ENCODE measurements around the gene RTL10. TPM values are rescaled to one million over a fixed set of nuclear protein-coding genes. Genes with fewer than 3 reads are reported as not detected.
A peak's percentile ranks its signal among the peaks of the same experiment; 100 is the strongest.

The RTL10 gene
- total and polyA plus RNA-seq, 8 donors = 18.4 to 34.7 (median 28.0) TPM

DNA sequence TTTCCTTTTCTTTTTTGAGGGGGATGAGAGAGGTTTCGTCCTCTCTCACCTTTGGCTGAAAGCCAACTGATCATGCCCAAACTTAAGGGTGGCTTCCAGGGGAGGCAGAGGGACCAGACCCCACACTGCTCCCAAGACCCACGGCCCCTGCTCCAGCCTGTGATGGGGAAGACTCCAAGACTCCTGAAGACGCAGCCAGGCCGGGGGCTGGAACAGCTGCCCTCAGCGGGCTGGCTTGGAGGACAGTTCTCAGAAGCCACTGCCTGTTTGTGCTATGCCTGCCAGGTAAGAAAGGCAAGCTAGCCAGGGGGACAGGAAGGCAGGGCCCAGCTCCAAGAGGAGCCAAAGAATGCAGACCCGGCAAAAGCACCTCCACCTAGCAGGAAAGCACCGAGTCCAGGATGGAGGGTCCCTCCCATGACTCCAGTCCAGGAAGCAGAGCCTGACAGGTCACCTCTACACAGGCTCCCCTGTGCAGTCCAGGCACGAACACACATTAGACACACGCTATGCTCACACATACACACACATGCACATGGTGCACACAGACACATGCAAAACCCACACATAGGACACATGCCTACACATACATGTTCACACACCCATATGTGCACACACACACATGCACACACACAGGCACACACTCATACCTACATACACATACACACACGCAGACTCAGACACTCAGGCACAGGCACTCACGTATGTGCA, 31.3 kb downstream of the RTL10 start:
- DNase-seq (peak in 1 of 4 donors; percentile 26), ATAC-seq (peak; percentile 10)
- Histone ChIP-seq H3K4me1 (peaks cover 0 to 8% of the 10 kb centered on the region in 2 donors), H3K9me3 (no peaks in the 10 kb centered on the region), H3K4me3 (no peak overlapping the region), H3K27ac (no peak overlapping the region), H3K36me3 (no peaks in the 10 kb centered on the region), H3K27me3 (no peaks in the 10 kb centered on the region)
- intact Hi-C loops (cut with DNase I) = no loop called here
- TF ChIP-seq, protein P1, sequence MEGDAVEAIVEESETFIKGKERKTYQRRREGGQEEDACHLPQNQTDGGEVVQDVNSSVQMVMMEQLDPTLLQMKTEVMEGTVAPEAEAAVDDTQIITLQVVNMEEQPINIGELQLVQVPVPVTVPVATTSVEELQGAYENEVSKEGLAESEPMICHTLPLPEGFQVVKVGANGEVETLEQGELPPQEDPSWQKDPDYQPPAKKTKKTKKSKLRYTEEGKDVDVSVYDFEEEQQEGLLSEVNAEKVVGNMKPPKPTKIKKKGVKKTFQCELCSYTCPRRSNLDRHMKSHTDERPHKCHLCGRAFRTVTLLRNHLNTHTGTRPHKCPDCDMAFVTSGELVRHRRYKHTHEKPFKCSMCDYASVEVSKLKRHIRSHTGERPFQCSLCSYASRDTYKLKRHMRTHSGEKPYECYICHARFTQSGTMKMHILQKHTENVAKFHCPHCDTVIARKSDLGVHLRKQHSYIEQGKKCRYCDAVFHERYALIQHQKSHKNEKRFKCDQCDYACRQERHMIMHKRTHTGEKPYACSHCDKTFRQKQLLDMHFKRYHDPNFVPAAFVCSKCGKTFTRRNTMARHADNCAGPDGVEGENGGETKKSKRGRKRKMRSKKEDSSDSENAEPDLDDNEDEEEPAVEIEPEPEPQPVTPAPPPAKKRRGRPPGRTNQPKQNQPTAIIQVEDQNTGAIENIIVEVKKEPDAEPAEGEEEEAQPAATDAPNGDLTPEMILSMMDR (IDR thresholded peaks at IDR 0.05) = no peak

DNA sequence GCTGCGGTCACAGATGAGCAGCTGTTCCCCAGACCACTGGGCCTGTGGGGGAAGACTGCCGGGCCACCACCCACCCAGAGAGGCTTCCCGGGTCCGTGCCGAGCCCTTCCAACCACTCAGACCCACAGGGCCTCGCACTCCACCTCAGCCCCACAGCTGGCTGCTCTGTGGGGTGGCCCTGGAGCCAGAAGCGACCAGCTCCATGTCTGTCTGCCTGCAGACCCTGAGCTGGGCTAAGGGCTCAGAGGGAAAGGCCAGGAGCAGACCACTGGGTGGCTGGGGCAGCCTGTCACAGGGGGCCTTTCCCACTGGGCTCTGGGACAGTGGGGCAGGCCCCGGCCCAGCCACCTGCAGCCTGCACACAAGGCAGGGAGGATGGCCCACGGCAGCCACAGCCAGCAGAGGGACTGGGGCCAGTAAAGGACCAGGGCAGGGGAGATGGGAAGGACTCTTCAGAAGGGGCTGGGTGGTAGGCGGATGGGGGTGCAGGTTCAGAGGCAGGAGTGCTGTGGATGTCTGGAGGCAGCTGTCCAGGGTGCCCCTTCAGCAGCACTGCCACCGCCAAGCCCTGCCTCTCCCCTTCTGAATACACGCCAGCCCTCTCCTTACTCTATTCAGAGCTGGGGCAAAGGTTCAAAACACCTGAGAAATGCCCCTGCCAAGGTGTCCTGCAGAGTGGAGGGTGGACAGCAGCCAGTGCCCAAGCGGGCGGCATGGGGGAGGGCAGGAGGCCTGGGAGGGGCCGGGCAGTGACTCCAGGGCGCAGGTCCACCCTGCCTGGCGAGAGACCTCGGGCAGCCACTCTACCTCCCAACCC, 32.2 kb downstream of the RTL10 start:
- Histone ChIP-seq H3K4me3 (no peak overlapping the region), H3K36me3 (no peaks in the 10 kb centered on the region), H3K27me3 (no peaks in the 10 kb centered on the region), H3K9me3 (no peaks in the 10 kb centered on the region), H3K27ac (no peak overlapping the region), H3K4me1 (peaks cover 0 to 8% of the 10 kb centered on the region in 2 donors)
- DNase-seq = peak in 1 of 4 donors; percentile 52
- intact Hi-C loops (cut with DNase I) = no loop called here
- ATAC-seq = peak; percentile 74
- TF ChIP-seq, protein P1 (IDR thresholded peaks at IDR 0.05) = no peak

DNA sequence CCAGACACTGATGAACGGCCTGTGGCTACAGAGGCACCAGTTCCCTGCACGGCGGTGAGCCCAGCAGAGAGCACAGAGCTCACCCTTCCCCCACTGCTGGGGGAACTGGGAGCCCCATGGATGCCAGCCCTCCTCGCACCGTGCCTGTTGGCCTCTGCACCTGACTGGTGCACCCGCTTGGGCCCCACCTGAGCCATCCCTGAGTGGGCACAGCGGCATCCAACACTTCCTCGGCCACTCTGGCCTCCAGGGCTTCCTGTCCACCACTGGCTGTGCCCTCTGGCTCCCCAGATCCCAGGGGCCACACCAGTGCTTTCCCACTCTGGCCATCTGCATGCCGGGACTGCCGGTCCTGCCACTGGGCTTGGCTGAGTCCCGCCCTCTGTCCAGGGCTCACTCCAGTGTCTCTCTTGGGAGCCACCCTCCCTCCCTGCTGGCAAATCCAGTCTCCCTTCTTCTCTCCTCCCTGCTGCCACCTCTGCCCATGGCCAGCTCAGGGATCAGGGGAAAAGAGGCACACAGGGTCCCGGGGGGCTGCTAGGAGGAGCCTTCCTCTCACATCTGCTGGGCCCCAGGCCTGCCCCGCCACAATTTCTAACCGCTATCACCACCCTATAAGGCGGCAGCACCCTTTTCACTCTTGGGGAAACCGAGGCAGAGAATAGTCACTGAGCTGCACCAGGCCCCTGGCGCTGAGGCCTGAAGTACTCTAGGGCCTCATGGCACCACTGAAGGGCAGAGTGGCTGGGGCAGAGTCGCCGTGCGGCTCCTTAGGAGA, 33.0 kb downstream of the RTL10 start:
- TF ChIP-seq, protein P1 (IDR thresholded peaks at IDR 0.05) = no peak
- Histone ChIP-seq H3K4me3 (no peak overlapping the region), H3K4me1 (peaks cover 0 to 8% of the 10 kb centered on the region in 2 donors), H3K27me3 (no peaks in the 10 kb centered on the region), H3K36me3 (no peaks in the 10 kb centered on the region), H3K9me3 (no peaks in the 10 kb centered on the region), H3K27ac (no peak overlapping the region)
- DNase-seq = peak in 1 of 4 donors; percentile 19
- intact Hi-C loops (cut with DNase I) = no loop called here
- no peak for ATAC-seq

DNA sequence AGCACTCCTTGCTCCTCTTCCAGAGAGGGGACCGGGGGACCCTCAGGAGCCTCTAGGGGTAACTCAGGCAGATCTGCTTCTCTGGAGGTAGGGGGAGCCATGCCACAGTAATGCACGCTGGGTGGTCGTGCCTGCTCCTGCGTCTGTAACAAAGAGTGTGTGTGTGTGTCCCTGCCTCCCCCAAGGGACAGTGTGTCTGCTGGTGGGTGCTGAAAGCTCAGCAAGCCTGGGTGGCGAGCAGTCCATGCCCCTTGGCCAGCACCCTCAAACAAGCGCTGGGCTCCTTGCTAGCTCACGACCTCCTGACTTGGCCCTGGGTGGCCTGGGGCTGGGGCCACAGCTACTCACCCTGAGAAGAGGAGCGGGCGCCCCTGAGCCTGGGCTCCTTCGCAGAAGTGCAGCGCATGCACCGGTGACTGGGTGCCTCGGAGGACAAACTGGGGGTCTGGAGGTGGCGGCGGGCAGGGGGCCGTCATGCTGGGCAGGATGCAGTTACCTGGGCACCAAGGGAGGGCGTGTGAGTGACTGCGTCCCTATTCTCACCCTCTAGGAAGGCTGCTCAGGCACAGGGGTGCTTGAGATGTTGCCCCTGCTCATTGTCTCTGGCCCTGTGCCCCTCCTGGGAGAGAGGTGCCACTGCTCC, 33.7 kb downstream of the RTL10 start:
- H3K36me3 ChIP-seq = no peaks in the 10 kb centered on the region
- DNase-seq (peak in 1 of 4 donors; percentile 29), ATAC-seq (no peak)
- H3K9me3 ChIP-seq = no peaks in the 10 kb centered on the region
- no peaks in the 10 kb centered on the region for H3K27me3 ChIP-seq
- H3K4me3 ChIP-seq = no peak overlapping the region
- peaks cover 0 to 8% of the 10 kb centered on the region in 2 donors for H3K4me1 ChIP-seq
- H3K27ac ChIP-seq = no peak overlapping the region
- intact Hi-C loops (cut with DNase I) = no loop called here
- TF ChIP-seq, protein P1 (IDR thresholded peaks at IDR 0.05) = no peak

Data from left lung (tissue), 10 donors.